Stimulated activated memory B cell treated with anti-CD40 and anti-IgM and Interleukin-4, amounts not matched to agents 10 μg/mL and 1 μg/mL and 100 μg/mL, for 72 hours (primary cell): Measurements from ENCODE around the gene TBC1D16.

ENCODE experiments used
- ATAC-seq: fragments of 150-1000 bp; cut with Tn5 transposase; 2 replicates; pipeline ENCODE4 v1.10.0; 2021
- H3K27ac Mint-ChIP-seq: one replicate; pipeline ENCODE4 v1.8.0; 2022; ENCODE audit warnings: mild to moderate bottlenecking, mixed read lengths
- H3K27me3 Mint-ChIP-seq: one replicate; pipeline ENCODE4 v1.8.0; 2022; ENCODE audit warnings: mixed read lengths
- H3K36me3 Mint-ChIP-seq: one replicate; pipeline ENCODE4 v1.8.0; 2022; ENCODE audit warnings: mixed read lengths
- H3K4me1 Mint-ChIP-seq: one replicate; pipeline ENCODE4 v1.8.0; 2022; ENCODE audit warnings: mixed read lengths
- H3K4me3 Mint-ChIP-seq: one replicate; pipeline ENCODE4 v1.8.0; 2022; ENCODE audit warnings: mild to moderate bottlenecking, moderate library complexity, mixed read lengths
- H3K9me3 Mint-ChIP-seq: one replicate; pipeline ENCODE4 v1.8.0; 2022; ENCODE audit warnings: mixed read lengths

Gene TBC1D16

DNA sequence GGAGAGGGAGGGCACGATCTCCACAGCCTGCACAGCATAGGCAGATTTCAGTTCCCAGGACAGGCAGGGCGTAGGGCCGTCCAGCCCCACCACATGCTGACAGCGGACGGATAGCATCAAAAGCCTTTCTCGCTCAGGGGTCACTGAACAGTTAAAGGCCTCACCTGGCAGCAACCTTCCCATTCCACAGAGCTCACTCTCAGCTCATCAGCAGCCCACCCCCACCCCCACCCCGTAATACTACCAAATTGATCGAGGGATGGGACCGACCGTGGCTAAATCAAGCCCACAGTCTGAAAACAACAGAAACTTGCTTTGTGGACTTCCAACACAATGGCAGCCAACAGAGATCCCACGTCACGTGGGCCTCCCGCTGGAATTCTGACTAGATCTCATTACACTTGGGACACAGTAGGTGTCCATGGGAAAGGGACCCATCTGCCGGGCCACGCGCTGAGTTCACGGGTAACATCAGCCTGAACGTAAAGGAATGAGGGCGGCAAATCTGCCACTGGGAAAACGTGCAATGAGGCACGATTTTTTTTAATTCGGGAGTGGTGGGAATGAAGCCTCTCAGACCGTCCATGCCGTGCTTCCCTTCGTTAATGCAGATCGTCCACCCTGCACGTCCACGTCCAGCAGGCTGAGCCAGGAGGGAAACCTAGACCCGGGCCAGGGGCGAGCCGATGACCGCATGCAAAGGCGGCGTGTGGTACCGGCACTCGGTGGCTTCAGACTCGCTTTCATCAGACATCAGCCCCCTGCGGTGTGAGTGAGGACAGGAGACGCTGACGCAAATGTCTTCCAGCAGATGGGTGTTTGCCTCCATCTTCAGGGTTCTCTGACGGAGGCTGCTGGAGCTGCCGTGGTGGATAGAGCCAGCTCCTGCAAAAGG is 92.1 kb downstream of the TBC1D16 start:
- Mint-ChIP-seq H3K27me3 (no peaks in the 10 kb centered on the region), H3K27ac (peak overlapping the region; percentile 80), H3K36me3 (no peaks in the 10 kb centered on the region), H3K4me3 (no peak overlapping the region), H3K9me3 (no peaks in the 10 kb centered on the region), H3K4me1 (peaks cover 31% of the 10 kb centered on the region)
- no peak for ATAC-seq

DNA sequence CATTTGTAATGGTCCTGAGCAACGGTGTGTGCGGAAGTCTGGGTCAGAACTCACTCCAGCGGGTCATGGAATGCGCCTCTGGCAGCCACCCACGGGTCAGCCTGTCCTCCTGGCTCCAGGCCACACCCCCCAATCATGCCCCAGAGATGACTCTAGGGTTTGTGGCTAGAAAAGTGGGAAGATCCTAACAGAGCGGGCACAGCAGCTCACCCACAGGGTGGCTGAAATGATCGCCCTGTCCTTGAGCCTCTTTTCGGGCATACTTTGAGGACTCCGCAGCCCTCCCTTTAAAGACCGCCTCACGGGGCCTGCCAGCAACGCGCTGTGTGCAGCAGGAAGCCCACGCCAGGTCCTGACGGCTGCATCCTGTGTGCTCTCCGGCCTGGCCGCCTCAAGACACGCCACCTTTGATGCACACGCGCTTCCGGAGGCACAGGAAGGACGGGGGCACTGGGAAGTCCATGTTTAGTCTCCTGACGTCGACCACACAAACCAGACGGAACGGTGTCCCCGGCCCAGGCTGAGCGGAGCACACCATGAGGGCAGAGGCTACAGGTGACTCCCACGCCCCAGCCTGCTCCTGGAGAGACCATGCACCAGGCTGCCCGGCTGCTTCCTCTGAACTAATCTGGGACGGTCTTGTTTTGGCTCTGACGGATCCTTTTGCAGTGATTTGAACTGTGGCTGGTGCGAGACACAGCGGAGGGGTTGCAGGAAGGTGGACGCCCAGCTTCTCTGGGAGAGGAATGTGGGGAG is 92.9 kb downstream of the TBC1D16 start:
- H3K4me1 Mint-ChIP-seq, result peaks cover 40% of the 10 kb centered on the region
- ATAC-seq, result peak; percentile 75

GRCh38 chr17:79942011-79942405 is 93.7 kb downstream of the TBC1D16 start:
- H3K4me1 Mint-ChIP-seq, result peaks cover 45% of the 10 kb centered on the region
- no peaks in the 10 kb centered on the region for H3K27me3 Mint-ChIP-seq
- no peak for ATAC-seq
- H3K27ac Mint-ChIP-seq, result no peak overlapping the region
- H3K4me3 Mint-ChIP-seq, result no peak overlapping the region
- no peaks in the 10 kb centered on the region for H3K9me3 Mint-ChIP-seq
- H3K36me3 Mint-ChIP-seq, result no peaks in the 10 kb centered on the region

More for the DNA sequence above, 92.9 kb downstream of the TBC1D16 start:
- no peaks in the 10 kb centered on the region for H3K36me3 Mint-ChIP-seq
- no peaks in the 10 kb centered on the region for H3K9me3 Mint-ChIP-seq
- peak overlapping the region; percentile 80 for H3K27ac Mint-ChIP-seq
- H3K27me3 Mint-ChIP-seq, result no peaks in the 10 kb centered on the region
- peak overlapping the region; percentile 1 for H3K4me3 Mint-ChIP-seq

GRCh38 chr17:79941088-79942010 is 94.3 kb downstream of the TBC1D16 start:
- no peak for ATAC-seq
- Mint-ChIP-seq H3K9me3 (no peaks in the 10 kb centered on the region), H3K27ac (no peak overlapping the region), H3K27me3 (no peaks in the 10 kb centered on the region), H3K4me3 (no peak overlapping the region), H3K36me3 (no peaks in the 10 kb centered on the region), H3K4me1 (peaks cover 45% of the 10 kb centered on the region)

DNA sequence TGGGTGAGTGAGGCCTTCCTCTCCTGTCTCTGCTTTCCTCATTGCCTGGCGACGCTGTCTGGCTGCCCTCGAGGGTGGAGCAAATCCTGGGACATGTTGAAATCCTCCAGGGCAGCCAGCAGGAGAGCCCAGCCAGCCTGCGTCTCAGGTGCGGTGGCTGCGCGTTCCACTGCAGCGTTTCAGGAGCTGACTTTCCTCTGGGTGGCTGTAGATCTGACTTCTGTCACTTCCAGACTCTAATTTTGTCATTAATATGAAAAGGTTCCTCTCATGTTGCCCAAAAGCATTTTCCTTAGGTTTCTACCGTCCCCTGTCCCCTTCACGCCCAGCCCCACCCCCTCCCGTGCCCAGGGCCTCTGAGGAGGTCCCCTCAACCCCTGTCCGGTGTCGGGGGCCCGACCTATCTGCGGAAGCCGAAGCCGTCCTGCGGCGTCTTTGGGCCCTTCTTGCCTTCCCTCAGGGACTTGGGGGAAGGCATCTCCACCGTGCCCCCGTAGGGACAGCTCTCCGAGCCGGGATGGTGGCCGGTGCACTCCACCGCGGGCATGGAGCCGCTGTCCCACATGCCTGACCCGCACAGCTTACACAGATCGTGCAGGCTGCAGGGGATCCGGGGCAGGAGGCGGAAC is 95.1 kb downstream of the TBC1D16 start:
- Mint-ChIP-seq H3K27ac (no peak overlapping the region), H3K36me3 (no peaks in the 10 kb centered on the region), H3K4me3 (no peak overlapping the region), H3K4me1 (peaks cover 53% of the 10 kb centered on the region), H3K9me3 (no peaks in the 10 kb centered on the region), H3K27me3 (no peaks in the 10 kb centered on the region)
- ATAC-seq, result no peak

DNA sequence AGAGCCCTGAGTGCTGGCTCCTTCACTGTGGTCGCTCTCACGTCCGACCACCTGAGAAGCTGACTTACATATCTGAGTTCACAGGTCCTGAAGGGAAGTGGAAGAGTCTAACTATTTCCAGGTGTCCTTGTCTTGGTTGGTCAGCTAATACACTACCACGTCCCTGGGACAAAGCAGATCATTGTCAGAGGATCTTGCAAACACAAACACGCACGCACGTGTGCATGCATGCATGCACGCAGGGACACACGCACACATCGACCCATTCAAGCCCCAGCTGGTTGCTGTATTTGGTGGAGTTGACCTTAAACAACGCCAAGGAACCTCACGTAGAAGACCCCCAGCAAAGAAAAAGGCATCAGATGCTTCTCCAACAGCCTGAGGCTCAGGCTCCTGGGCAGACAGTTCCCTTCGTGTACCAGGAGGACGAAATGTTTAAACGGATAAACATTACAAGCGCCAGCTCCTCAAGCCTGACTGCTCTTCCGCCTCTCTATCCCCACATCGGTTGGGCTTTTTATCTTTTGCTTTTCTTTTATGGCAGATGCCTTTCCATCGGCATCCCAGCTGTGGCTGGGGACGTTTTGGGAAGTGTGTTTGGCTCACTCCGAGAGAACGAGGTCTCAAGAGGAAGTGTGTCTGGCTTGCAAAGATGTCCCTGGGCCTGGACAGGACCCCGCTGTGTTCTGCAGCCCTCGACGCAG is 95.8 kb downstream of the TBC1D16 start:
- Mint-ChIP-seq H3K36me3 (no peaks in the 10 kb centered on the region), H3K9me3 (no peaks in the 10 kb centered on the region), H3K4me3 (no peak overlapping the region), H3K4me1 (peaks cover 60% of the 10 kb centered on the region), H3K27me3 (no peaks in the 10 kb centered on the region), H3K27ac (no peak overlapping the region)
- no peak for ATAC-seq

DNA sequence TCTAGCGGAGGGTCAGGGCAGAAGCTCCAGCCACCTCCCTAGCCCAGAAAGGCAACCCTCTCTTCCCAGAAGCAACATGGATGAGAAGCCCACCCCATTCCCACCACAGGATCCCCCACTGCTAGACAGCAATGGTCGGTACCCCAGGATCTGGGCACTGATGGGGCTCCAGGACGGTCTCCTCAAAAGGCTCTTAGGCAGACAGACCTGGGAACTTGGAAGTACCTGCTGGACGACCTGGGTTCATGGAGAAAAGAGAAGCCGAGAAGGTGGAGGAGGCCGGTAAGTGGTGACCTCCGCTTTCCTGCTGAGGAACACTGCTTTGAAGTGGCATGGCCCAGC is 96.6 kb downstream of the TBC1D16 start:
- Mint-ChIP-seq H3K4me1 (peaks cover 68% of the 10 kb centered on the region), H3K27me3 (no peaks in the 10 kb centered on the region), H3K36me3 (no peaks in the 10 kb centered on the region), H3K4me3 (no peak overlapping the region), H3K27ac (no peak overlapping the region), H3K9me3 (no peaks in the 10 kb centered on the region)
- no peak for ATAC-seq

DNA sequence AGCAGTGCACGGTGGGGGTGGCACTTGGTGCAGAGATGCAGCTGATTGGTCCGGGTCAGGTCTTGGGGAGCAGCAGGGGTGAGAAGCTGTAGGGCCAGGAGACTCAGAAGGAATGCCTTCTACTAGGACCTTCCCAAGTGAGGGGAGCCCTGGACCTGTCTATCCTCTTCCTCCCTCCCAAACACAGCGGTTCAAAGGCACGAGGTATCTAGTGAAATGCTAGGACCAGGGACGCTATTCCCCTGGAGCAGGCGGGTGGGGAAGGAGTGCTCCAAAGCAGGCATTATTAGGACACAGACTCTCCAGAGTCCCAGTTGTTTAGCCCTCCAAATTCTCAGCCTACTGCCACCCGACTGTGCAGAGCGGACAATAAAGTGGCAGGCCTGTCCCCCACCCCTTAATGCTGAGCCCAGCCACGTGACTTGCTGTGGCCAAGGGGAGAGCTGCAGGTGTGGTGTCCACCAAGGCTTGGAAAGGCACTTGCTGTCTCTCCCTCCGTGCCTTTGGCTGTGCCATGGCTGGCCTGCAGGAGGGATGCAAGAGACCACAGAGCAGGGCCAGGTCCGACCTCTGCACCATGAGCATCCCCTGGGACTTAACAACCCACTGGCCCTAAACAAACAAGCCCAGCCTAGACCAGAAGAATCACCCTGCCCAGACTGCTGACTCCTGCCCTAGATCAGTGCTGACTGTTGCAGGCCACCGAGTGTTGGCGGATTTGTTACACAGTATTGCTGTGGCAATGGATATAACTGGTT is 97.2 kb downstream of the TBC1D16 start:
- no peaks in the 10 kb centered on the region for H3K27me3 Mint-ChIP-seq
- no peak overlapping the region for H3K27ac Mint-ChIP-seq
- peaks cover 74% of the 10 kb centered on the region for H3K4me1 Mint-ChIP-seq
- H3K9me3 Mint-ChIP-seq, result no peaks in the 10 kb centered on the region
- no peak for ATAC-seq
- no peak overlapping the region for H3K4me3 Mint-ChIP-seq
- no peaks in the 10 kb centered on the region for H3K36me3 Mint-ChIP-seq

- ATAC-seq, result peak; percentile 52
- Mint-ChIP-seq H3K27me3 (no peaks in the 10 kb centered on the region), H3K36me3 (no peaks in the 10 kb centered on the region), H3K27ac (peak overlapping the region; percentile 86), H3K4me3 (peak overlapping the region; percentile 74), H3K9me3 (no peaks in the 10 kb centered on the region), H3K4me1 (peaks cover 76% of the 10 kb centered on the region)
Observed at GRCh38 chr17:79937391-79938335, 98.0 kb downstream of the TBC1D16 start.

GRCh38 chr17:79936641-79937381 is 98.9 kb downstream of the TBC1D16 start:
- Mint-ChIP-seq H3K36me3 (no peaks in the 10 kb centered on the region), H3K9me3 (no peaks in the 10 kb centered on the region), H3K4me3 (peak overlapping the region; percentile 74), H3K4me1 (peaks cover 82% of the 10 kb centered on the region), H3K27ac (peak overlapping the region; percentile 86), H3K27me3 (no peaks in the 10 kb centered on the region)
- ATAC-seq, result peak; percentile 73

DNA sequence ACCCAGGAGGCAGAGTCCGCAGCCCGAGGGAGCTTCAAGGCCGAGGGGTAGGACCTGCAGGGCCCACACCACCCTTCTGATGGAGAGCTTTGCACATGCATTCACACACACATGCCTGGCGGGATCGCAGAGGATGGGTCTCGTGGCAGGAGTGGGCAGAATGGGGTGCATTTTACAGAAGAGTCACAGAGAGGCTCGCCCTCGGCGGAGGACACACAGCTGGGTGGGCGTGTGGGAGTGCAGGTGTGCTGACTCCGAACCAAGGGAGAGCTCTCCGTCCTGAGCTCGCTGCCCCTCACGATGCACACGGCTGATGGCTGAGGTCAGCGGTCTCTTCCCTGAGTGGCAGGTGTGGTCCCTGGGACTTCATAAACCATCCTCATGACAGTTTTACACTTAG is 99.6 kb downstream of the TBC1D16 start:
- H3K4me1 Mint-ChIP-seq, result peaks cover 89% of the 10 kb centered on the region
- H3K27ac Mint-ChIP-seq, result peak overlapping the region; percentile 86
- H3K9me3 Mint-ChIP-seq, result no peaks in the 10 kb centered on the region
- H3K36me3 Mint-ChIP-seq, result no peaks in the 10 kb centered on the region
- no peak for ATAC-seq
- H3K27me3 Mint-ChIP-seq, result no peaks in the 10 kb centered on the region
- peak overlapping the region; percentile 38 for H3K4me3 Mint-ChIP-seq

GRCh38 chr17:79935197-79935885 is 100.3 kb downstream of the TBC1D16 start:
- Mint-ChIP-seq H3K27me3 (no peaks in the 10 kb centered on the region), H3K9me3 (no peaks in the 10 kb centered on the region), H3K36me3 (no peaks in the 10 kb centered on the region), H3K4me3 (no peak overlapping the region), H3K4me1 (peaks cover 93% of the 10 kb centered on the region), H3K27ac (peak overlapping the region; percentile 86)
- no peak for ATAC-seq
